HEK293T (cell line): ENCODE results near the gene TUBA4A.

Experiments
- FOXA1 ChIP-seq: fragments of 450-650 bp; IDR thresholded peaks from 2 replicates; pipeline ENCODE4 v1.6.1; 2016; ENCODE audit warnings: mild to moderate bottlenecking
- FOXK2 ChIP-seq: fragments of 450-650 bp; IDR thresholded peaks from 2 replicates; pipeline ENCODE4 v1.6.1; 2016; ENCODE audit warnings: mild to moderate bottlenecking
- FOXM1 ChIP-seq: fragments of 450-650 bp; IDR thresholded peaks from 2 replicates; pipeline ENCODE4 v1.6.1; 2017; ENCODE audit warnings: mild to moderate bottlenecking, borderline replicate concordance
- HDGF ChIP-seq: fragments of 450-650 bp; IDR thresholded peaks from 2 replicates; pipeline ENCODE4 v1.6.1; 2017; ENCODE audit warnings: antibody characterized with exemption, borderline replicate concordance
- SP1 ChIP-seq: fragments of 450-650 bp; IDR thresholded peaks from 2 replicates; pipeline ENCODE4 v1.6.1; 2017

DNA sequence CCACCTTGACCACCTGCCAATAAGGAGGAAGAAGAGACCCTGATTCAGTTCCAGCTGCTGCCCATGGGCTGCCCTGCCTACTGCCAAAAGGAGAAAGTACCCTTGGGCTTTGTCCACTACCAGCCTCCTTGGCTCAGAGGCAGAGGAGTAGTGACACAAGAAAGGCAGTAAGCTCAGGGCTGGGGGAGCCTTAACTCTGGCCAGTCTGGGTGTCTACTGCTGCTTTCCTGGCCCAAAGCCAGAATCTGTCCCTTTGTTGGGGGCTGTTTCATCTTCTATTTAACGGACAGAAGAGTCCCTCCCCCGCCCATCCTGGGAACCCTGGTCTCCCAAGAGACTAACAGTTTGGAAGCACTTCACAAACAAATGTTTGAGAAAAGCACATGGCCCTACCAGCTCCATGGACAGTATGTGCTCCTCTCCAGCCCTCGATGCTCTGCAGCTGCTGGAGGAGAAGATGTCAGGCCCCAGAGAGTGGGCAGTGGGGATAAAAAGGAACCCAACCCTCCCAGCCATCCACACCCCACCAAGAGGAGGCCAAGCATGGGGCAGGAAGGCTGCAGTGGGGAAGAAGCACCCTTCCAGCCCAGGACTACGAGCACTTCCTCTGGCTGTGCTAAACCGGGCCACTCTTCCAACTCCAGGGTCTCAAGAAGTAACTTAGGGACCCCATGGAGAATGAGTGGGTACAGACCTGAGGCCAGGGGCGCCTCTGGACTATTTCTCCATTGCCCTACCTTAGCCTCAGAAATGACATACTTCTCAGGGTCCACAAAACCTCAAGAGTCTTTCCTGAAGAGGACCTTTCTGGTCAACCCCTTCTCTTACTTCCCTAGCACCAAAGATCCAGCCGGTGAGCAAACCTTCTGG, 25.4 kb downstream of the TUBA4A start:
- no peak for TF ChIP-seq FOXA1
- no peak for TF ChIP-seq FOXK2
- no peak for TF ChIP-seq FOXM1
- TF ChIP-seq HDGF = no peak
- no peak for TF ChIP-seq SP1
